Embryonic facial prominence (tissue), 1 donor: ENCODE results near the gene TTYH3.

Experiments used
- DNase-seq: peaks from one replicate; pipeline ENCODE4 v3.0.0-alpha.2; 2016; ENCODE audit errors: extremely low spot score

The TTYH3 gene

GRCh38 chr7:2635148-2635668 lies 3.4 kb downstream of the TTYH3 start:
- no peak for DNase-seq

GRCh38 chr7:2635810-2636701 lies 4.3 kb downstream of the TTYH3 start:
- DNase-seq: no peak

GRCh38 chr7:2637066-2637471 lies 5.3 kb downstream of the TTYH3 start:
- no peak for DNase-seq

- DNase-seq: no peak
Observed at GRCh38 chr7:2637505-2638223, 5.9 kb downstream of the TTYH3 start.

DNA sequence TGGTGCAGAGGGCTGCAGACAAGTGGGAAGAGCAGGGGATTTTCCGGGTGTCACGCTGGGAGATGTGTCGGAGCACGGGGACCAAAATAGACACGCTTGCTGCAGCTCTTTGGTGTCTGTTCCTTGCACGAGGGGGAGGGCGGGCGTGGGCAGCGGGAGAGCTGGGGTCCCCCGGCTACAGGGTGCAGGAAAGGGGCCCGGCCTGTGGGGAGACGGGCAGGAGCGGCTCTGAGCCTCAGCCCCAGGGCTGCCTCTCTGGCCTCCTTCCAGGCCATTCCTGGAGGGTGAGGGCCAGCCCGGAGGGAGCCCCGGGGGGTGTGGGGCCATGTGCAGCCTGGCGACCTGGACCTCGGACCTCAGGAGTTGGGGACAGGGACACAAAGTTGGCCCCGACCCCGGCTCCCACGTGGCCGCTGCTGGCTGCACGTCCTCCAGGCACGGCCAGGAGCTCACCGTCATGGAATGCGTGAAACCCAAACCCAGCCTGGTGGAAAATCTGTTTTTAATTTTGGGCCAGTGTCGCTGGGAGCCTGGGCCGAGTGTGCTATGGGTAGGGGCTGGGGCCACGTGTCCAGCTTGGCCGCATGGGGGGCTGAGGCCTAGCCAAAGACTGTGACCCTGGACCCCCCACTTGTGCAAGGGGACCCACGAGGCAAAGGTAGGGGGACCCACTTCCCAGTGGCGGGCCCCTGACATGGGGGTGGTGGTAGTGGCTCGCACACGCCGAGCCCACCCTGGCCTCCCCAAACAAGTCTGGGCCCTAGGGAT lies 6.6 kb downstream of the TTYH3 start:
- DNase-seq: no peak

DNA sequence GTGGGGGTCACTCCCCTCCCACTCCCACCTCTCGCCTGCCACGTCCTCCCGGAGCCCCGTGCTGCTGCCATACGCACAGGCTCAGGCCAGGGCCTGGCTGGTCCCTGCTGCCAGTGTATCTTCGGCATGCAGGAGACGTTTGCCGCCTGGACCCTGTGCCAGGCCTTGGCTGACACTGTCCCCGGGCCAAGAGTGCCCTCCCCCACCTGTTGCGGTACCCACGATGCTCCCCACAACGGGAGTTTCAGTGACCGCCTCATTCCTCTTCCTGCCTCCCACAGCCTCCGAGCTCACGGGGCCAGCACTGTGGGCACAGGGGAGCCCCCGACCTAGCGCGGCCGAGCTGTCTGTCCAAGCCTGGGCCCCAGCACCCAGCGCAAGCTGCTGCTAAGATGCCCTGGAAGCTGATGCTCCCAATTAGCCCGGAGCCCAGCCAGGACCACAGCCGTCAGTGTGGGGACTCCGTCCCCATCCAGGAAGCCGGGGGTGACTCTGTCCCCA lies 7.4 kb downstream of the TTYH3 start:
- no peak for DNase-seq

DNA sequence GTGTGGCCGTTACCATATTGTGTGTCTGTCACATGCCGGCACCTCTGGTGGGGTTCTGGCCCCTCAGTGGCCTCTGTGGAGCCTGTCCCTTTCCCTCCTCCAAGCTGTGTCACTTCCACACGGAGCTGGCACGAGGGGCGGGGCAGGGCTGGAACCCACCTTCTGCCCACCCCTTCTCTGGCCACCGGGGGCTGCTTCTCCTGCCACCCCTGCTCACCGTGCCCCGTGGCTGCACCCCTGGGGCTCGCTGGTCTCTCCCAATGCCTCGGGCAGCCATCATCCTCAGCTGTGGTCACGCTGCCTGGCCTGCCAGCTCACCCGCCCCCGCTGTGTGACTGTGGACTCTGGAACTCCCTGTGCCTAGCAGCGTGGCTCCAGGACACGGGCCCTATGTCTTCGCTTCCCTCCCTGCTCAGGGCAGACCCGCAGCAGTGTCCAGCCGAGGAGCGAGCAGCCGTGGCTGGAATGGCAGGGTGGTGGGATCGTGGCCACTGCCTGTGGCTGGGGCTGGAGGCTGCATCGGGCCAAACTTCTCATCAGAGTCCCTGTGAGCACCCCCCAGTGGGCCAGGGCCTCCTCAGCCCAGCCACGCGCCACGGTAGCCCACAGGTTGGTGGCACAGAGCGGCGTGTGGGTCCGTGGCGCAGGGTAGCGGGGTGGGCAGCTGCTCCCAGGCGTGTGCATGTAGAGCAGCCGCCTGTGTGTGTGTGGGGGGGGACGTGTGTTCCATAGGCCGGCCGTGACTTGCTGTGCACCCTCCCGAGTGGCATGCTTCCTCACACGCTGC lies 8.1 kb downstream of the TTYH3 start:
- no peak for DNase-seq

- no peak for DNase-seq
Observed at GRCh38 chr7:2640482-2640830, 8.7 kb downstream of the TTYH3 start.

DNA sequence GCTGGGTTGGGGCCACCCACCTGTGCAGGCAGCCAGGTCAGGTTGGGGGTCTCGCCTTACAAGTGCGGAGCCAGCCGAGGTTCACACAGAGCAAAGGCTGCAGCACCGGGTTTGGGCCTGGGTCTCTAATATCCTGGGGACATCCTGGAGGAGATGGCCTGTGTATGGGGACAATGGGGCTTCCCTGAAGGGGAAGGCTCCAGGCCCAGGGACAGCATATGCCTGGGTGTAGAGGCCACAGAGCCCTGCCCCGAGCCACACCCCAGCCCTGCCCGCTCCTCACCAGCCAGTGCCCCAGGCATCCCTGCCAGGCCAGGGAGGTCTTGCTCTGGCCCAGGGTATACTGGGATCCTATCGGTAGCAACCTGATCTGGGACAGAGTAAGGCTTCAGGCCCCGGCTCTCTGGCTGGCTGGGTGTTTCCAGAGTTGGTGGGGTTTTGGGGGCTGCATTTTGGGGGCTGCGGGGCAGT lies 9.1 kb downstream of the TTYH3 start:
- DNase-seq: no peak

GRCh38 chr7:2641406-2642393 lies 9.9 kb downstream of the TTYH3 start:
- DNase-seq: peak; percentile 81

- DNase-seq: no peak
Observed at GRCh38 chr7:2643386-2644219, 11.8 kb downstream of the TTYH3 start.

DNA sequence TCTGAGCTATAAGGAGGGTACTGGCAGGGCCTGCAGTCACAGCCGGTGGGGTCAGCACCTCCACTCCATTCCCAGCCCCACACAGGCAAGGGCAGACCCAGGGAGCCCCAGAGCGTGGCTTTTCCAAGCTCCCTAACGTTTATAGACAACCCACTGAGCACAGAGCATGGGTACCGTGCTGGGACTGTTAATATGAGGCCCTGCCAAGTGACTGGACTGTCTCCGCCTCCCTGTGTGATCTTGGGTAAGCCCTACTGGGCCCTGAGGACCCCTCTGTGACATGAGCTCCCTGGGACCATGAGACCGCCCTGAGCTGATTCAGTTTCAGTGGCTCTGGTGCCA lies 12.4 kb downstream of the TTYH3 start:
- DNase-seq: no peak

- DNase-seq: no peak
Observed at GRCh38 chr7:2644562-2645273, 12.9 kb downstream of the TTYH3 start.

GRCh38 chr7:2645274-2645868 lies 13.6 kb downstream of the TTYH3 start:
- no peak for DNase-seq

- DNase-seq: no peak
Observed at GRCh38 chr7:2646336-2646679, 14.5 kb downstream of the TTYH3 start.

- no peak for DNase-seq
Observed at GRCh38 chr7:2646680-2647571, 15.1 kb downstream of the TTYH3 start.

DNA sequence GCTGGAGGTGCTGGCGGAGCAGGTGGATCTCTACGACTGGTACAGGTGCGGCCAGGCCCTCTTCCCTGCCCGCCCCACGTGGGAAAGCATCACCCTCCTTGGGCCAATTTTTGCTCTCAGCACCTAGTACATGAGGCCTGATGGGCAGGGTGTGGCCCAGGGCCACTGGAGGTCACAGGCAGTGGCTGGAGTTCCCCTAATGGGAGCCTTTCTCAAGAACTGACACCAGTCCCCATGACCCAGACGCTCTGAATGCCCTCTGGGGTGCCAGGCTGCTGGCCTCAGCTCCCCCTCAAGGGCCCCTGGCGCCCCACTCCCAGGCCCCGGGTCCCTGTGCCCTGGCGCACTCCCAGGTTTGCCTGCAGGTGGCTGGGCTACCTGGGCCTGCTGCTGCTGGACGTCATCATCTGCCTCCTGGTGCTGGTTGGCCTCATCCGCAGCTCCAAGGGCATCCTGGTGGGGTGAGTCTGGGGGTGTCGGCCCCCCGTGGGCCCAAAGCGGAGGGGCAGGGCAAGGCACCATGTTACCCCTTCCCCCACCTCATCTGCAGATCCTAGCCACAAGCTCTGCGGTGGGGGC lies 15.9 kb downstream of the TTYH3 start:
- no peak for DNase-seq
